K562 (cell line): ENCODE data around the gene BCL7C. TPM values are rescaled to one million over a fixed set of nuclear protein-coding genes. Genes with fewer than 3 reads are reported as not detected.

Source experiments
- BHLHE40 ChIP-seq: IDR thresholded peaks from 2 replicates; pipeline ENCODE4 v1.6.1; 2011; ENCODE audit warnings: low read length, improper control_type of control experiment
- BRD4 ChIP-seq: fragments of 200-600 bp; sonication (generic); IDR thresholded peaks from 2 replicates; pipeline ENCODE4 v1.6.1; 2017; ENCODE audit warnings: inconsistent platforms
- HDAC1 ChIP-seq, 2 experiments: fragments of 450-650 bp; IDR thresholded peaks; 2 replicates each; pipeline ENCODE4 v1.6.1; 2016 to 2017; ENCODE audit warnings: inconsistent platforms in 1 of 2, mild to moderate bottlenecking in 1 of 2, moderate library complexity in 1 of 2
- ILF3 ChIP-seq: fragments of 450-650 bp; IDR thresholded peaks from 2 replicates; pipeline ENCODE4 v1.6.1; 2018; ENCODE audit warnings: antibody characterized with exemption, mild to moderate bottlenecking, moderate library complexity, borderline replicate concordance
- SIN3A ChIP-seq, 2 experiments: fragments of 150-350 bp in 1 of 2; IDR thresholded peaks; 2 replicates each; pipeline ENCODE4 v1.6.1; 2011 to 2016; ENCODE audit warnings: borderline replicate concordance in 2 of 2, low read depth in 2 of 2, low read length in 2 of 2, mild to moderate bottlenecking in 2 of 2, moderate library complexity in 2 of 2; ENCODE audit not compliant: control insufficient read depth in 1 of 2
- VEZF1 ChIP-seq: fragments of 200-800 bp; sonication (Bioruptor generic); IDR thresholded peaks from 2 replicates; pipeline ENCODE4 v1.6.1; 2017; ENCODE audit warnings: missing genetic modification characterization, missing compliant biosample characterization
- ZFX ChIP-seq: sonication (generic); formaldehyde crosslinking; IDR thresholded peaks from 2 replicates; pipeline ENCODE4 v1.8.0; 2022; ENCODE audit warnings: mild to moderate bottlenecking, missing genetic modification reagents, moderate library complexity
- ZNF274 ChIP-seq: IDR thresholded peaks from 2 replicates; pipeline ENCODE4 v1.6.1; 2011; ENCODE audit warnings: low read depth, mild to moderate bottlenecking, low read length, moderate library complexity, borderline replicate concordance
- ZNF766 ChIP-seq: fragments of 200-800 bp; sonication (Bioruptor generic); conservative IDR thresholded peaks from 2 replicates; pipeline ENCODE4 v1.6.1; 2016; ENCODE audit warnings: missing genetic modification characterization, missing compliant biosample characterization
- ZNF79 ChIP-seq: fragments of 250-450 bp; sonication (Bioruptor Pico); IDR thresholded peaks from 2 replicates; pipeline ENCODE4 v1.4.0; 2020; ENCODE audit warnings: low read depth, mild to moderate bottlenecking, moderate library complexity
- ZZZ3 ChIP-seq: fragments of 450-650 bp; IDR thresholded peaks from 2 replicates; pipeline ENCODE4 v1.6.1; 2016; ENCODE audit warnings: antibody characterized with exemption, mild to moderate bottlenecking, moderate library complexity
- polyA plus RNA-seq, 8 experiments: library from polyadenylated mRNA; depleted of rRNA in 4 of 8; stranded (reverse) in 5 of 8; unstranded in 3 of 8; fragments of >200 nt; fragmentation: Nextera tagmentation in 2 of 8; fragmentation: Illumina TruSeq in 1 of 8; extraction: Ambion mirVana in 2 of 8; extraction: Trizol in 1 of 8; gene quantifications; 2 replicates each; pipeline versions ENCODE4 v1.2.1 to v1.2.3, GENCODE V29; 2011 to 2014; ENCODE audit warnings: inconsistent platforms in 1 of 8, missing spikeins in 1 of 8
- total RNA-seq, 7 experiments: library from RNA; depleted of rRNA in 6 of 7; stranded (reverse); fragments of >200 nt in 6 of 7; fragmentation: Illumina TruSeq in 2 of 7; extraction: Trizol in 2 of 7; gene quantifications; 2 replicates each; pipeline versions ENCODE4 v1.2.1 to v1.2.3, GENCODE V29; 2011 to 2021; ENCODE audit warnings: low replicate concordance in 1 of 7
- TF ChIP-seq, protein P1 (sequence below): sonication (generic); formaldehyde crosslinking; IDR thresholded peaks from 2 replicates; pipeline ENCODE4 v1.8.0; 2022; ENCODE audit warnings: mild to moderate bottlenecking, missing genetic modification reagents
- TF ChIP-seq, protein P2 (sequence below): fragments of 450-650 bp; IDR thresholded peaks from 2 replicates; pipeline ENCODE4 v1.6.1; 2016; ENCODE audit warnings: low read depth

Gene BCL7C
- total and polyA plus RNA-seq, 9 of the 15 experiments (the other 6 are each of a cell fraction or from before 2014, with no cell fraction given), result 1.7 to 85.8 (median 19.6) TPM

- TF ChIP-seq VEZF1 (CRISPR knock-in tag) (peak; percentile 98), ZNF274 (no peak), SIN3A (IDR thresholded peaks at IDR 0.05; ENCODE audit: borderline replicate concordance in 2 of 2, control insufficient read depth in 1 of 2, low read depth in 2 of 2, low read length in 2 of 2) (peak in 1 of 2 experiments; percentile 2; a peak in 1 of 4 replicates), BRD4 (peak; percentile 36; the same call in 1 of the 2 replicates), ZNF766 (CRISPR knock-in tag) (peak; percentile 84; the same call in 1 of the 2 replicates), ZZZ3 (no peak), ILF3 (no peak), HDAC1 (IDR thresholded peaks at IDR 0.05) (peak in 1 of 2 experiments; percentile 47; a peak in 1 of 4 replicates), ZNF79 (CRISPR knock-in tag) (0 out of 2 replicates have a peak, but pooled peaks have one; percentile 50), ZFX (no peak; the same call in 1 of the 2 replicates), BHLHE40 (0 out of 2 replicates have a peak, but pooled peaks have one; percentile 6)
- TF ChIP-seq, protein P1, sequence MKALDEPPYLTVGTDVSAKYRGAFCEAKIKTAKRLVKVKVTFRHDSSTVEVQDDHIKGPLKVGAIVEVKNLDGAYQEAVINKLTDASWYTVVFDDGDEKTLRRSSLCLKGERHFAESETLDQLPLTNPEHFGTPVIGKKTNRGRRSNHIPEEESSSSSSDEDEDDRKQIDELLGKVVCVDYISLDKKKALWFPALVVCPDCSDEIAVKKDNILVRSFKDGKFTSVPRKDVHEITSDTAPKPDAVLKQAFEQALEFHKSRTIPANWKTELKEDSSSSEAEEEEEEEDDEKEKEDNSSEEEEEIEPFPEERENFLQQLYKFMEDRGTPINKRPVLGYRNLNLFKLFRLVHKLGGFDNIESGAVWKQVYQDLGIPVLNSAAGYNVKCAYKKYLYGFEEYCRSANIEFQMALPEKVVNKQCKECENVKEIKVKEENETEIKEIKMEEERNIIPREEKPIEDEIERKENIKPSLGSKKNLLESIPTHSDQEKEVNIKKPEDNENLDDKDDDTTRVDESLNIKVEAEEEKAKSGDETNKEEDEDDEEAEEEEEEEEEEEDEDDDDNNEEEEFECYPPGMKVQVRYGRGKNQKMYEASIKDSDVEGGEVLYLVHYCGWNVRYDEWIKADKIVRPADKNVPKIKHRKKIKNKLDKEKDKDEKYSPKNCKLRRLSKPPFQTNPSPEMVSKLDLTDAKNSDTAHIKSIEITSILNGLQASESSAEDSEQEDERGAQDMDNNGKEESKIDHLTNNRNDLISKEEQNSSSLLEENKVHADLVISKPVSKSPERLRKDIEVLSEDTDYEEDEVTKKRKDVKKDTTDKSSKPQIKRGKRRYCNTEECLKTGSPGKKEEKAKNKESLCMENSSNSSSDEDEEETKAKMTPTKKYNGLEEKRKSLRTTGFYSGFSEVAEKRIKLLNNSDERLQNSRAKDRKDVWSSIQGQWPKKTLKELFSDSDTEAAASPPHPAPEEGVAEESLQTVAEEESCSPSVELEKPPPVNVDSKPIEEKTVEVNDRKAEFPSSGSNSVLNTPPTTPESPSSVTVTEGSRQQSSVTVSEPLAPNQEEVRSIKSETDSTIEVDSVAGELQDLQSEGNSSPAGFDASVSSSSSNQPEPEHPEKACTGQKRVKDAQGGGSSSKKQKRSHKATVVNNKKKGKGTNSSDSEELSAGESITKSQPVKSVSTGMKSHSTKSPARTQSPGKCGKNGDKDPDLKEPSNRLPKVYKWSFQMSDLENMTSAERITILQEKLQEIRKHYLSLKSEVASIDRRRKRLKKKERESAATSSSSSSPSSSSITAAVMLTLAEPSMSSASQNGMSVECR (CRISPR knock-in tag), result peak; percentile 53; the same call in 1 of the 2 replicates
- TF ChIP-seq, protein P2, sequence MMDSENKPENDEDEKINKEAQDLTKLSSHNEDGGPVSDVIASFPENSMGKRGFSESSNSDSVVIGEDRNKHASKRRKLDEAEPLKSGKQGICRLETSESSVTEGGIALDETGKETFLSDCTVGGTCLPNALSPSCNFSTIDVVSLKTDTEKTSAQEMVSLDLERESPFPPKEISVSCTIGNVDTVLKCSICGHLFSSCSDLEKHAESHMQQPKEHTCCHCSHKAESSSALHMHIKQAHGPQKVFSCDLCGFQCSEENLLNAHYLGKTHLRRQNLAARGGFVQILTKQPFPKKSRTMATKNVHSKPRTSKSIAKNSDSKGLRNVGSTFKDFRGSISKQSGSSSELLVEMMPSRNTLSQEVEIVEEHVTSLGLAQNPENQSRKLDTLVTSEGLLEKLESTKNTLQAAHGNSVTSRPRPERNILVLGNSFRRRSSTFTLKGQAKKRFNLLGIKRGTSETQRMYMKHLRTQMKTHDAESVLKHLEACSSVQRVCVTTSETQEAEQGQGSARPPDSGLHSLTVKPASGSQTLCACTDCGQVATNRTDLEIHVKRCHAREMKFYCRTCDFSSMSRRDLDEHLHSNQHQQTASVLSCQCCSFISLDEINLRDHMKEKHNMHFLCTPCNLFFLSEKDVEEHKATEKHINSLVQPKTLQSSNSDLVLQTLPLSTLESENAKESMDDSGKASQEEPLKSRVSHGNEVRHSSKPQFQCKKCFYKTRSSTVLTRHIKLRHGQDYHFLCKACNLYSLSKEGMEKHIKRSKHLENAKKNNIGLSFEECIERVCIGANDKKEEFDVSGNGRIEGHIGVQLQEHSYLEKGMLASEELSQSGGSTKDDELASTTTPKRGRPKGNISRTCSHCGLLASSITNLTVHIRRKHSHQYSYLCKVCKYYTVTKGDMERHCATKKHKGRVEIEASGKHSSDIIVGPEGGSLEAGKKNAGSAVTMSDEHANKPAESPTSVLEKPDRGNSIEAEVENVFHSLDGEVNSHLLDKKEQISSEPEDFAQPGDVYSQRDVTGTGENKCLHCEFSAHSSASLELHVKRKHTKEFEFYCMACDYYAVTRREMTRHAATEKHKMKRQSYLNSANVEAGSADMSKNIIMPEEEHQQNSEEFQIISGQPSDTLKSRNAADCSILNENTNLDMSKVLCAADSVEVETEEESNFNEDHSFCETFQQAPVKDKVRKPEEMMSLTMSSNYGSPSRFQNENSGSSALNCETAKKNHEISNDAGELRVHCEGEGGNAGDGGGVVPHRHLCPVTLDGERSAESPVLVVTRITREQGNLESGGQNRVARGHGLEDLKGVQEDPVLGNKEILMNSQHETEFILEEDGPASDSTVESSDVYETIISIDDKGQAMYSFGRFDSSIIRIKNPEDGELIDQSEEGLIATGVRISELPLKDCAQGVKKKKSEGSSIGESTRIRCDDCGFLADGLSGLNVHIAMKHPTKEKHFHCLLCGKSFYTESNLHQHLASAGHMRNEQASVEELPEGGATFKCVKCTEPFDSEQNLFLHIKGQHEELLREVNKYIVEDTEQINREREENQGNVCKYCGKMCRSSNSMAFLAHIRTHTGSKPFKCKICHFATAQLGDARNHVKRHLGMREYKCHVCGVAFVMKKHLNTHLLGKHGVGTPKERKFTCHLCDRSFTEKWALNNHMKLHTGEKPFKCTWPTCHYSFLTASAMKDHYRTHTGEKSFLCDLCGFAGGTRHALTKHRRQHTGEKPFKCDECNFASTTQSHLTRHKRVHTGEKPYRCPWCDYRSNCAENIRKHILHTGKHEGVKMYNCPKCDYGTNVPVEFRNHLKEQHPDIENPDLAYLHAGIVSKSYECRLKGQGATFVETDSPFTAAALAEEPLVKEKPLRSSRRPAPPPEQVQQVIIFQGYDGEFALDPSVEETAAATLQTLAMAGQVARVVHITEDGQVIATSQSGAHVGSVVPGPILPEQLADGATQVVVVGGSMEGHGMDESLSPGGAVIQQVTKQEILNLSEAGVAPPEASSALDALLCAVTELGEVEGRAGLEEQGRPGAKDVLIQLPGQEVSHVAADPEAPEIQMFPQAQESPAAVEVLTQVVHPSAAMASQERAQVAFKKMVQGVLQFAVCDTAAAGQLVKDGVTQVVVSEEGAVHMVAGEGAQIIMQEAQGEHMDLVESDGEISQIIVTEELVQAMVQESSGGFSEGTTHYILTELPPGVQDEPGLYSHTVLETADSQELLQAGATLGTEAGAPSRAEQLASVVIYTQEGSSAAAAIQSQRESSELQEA, result peak; percentile 53; the same call in 1 of the 2 replicates
Observed at GRCh38 chr16:30922960-30923535, 29.2 kb upstream of the BCL7C start (continued).
